ENCODE measurements around the gene MAGI1.

The MAGI1 gene

DNA sequence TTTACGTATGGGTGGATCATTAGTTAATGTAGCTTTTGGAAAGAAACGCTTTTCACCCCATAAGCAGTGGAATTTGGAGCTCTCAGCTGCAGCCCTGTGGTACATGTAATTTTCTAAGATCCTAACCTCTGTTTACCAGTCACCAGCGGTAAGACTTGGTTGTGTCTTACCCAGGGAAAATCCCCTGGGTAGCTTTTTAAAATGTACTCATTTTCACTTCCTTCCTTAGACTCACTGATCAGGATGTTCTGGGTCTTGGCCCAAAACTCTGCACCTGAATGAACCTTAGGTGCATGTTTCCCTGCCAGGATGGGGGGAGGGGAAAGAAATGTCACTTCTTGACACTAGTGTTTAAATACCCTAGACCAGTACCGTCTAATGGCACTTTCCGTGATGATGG is 605.2 kb downstream of the MAGI1 start:
- TF ChIP-seq ISL1 (CRISPR knock-in tag; IDR thresholded peaks at IDR 0.05) = no peak
- no peak for TF ChIP-seq SNAI2 (CRISPR knock-in tag; IDR thresholded peaks at IDR 0.05)
- ATAC-seq = no peak

DNA sequence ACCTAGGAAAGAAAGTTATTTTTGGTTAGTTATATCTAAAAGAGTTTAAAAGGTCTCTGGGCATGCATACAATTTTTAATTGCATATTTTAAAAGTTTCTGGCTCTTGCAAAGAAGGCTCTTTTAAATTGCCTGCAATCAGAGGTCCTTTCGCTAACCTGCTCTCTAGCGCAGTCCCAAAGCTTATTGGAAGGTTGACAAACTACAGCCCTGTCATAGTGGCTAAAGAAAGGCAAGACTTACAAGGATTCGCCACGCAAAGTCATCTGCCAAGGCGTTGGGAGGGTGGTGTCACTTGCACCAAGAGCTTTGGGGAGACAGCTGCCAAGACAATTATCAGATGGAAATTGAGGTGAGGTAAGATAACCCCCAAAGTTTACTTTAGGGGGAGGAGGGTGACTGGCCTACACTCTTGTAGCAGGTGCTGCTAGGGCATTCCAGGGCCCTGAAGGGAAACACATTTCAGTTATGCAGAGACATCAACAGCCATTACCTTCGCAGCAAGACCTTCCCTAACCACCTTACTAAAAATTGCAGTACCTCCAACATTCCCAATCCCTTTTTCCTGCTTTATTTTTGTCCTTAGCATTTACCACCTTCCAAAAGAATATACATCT is 606.2 kb downstream of the MAGI1 start:
- no peak for ATAC-seq
- TF ChIP-seq, protein P1, sequence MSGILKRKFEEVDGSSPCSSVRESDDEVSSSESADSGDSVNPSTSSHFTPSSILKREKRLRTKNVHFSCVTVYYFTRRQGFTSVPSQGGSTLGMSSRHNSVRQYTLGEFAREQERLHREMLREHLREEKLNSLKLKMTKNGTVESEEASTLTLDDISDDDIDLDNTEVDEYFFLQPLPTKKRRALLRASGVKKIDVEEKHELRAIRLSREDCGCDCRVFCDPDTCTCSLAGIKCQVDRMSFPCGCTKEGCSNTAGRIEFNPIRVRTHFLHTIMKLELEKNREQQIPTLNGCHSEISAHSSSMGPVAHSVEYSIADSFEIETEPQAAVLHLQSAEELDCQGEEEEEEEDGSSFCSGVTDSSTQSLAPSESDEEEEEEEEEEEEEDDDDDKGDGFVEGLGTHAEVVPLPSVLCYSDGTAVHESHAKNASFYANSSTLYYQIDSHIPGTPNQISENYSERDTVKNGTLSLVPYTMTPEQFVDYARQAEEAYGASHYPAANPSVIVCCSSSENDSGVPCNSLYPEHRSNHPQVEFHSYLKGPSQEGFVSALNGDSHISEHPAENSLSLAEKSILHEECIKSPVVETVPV (CRISPR knock-in tag; IDR thresholded peaks at IDR 0.05) = no peak
- no peak for TF ChIP-seq ZC3H10 (CRISPR knock-in tag; IDR thresholded peaks at IDR 0.05)
- TF ChIP-seq TOX (CRISPR knock-in tag; IDR thresholded peaks at IDR 0.05; ENCODE audit: borderline replicate concordance) = no peak
- no peak for TF ChIP-seq BACH2 (CRISPR knock-in tag; IDR thresholded peaks at IDR 0.05; ENCODE audit: borderline replicate concordance)
- no peak for TF ChIP-seq GLIS3 (CRISPR knock-in tag; IDR thresholded peaks at IDR 0.05)
- TF ChIP-seq, protein P2, sequence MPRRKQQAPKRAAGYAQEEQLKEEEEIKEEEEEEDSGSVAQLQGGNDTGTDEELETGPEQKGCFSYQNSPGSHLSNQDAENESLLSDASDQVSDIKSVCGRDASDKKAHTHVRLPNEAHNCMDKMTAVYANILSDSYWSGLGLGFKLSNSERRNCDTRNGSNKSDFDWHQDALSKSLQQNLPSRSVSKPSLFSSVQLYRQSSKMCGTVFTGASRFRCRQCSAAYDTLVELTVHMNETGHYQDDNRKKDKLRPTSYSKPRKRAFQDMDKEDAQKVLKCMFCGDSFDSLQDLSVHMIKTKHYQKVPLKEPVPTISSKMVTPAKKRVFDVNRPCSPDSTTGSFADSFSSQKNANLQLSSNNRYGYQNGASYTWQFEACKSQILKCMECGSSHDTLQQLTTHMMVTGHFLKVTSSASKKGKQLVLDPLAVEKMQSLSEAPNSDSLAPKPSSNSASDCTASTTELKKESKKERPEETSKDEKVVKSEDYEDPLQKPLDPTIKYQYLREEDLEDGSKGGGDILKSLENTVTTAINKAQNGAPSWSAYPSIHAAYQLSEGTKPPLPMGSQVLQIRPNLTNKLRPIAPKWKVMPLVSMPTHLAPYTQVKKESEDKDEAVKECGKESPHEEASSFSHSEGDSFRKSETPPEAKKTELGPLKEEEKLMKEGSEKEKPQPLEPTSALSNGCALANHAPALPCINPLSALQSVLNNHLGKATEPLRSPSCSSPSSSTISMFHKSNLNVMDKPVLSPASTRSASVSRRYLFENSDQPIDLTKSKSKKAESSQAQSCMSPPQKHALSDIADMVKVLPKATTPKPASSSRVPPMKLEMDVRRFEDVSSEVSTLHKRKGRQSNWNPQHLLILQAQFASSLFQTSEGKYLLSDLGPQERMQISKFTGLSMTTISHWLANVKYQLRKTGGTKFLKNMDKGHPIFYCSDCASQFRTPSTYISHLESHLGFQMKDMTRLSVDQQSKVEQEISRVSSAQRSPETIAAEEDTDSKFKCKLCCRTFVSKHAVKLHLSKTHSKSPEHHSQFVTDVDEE (CRISPR knock-in tag; IDR thresholded peaks at IDR 0.05) = no peak
- TF ChIP-seq ARNTL (CRISPR knock-in tag; IDR thresholded peaks at IDR 0.05; ENCODE audit: borderline replicate concordance, low read depth) = no peak
- no peak for TF ChIP-seq TCF4 (CRISPR knock-in tag; IDR thresholded peaks at IDR 0.05; ENCODE audit: borderline replicate concordance)
- no peak for TF ChIP-seq ZNF8 (CRISPR knock-in tag; IDR thresholded peaks at IDR 0.05)
- TF ChIP-seq ZNF565 (CRISPR knock-in tag; conservative IDR thresholded peaks at IDR 0.05; ENCODE audit: low read depth) = no peak
- no peak; the same call in 1 of the 2 replicates for TF ChIP-seq ISL1 (CRISPR knock-in tag; IDR thresholded peaks at IDR 0.05)
- no peak for TF ChIP-seq SNAI2 (CRISPR knock-in tag; IDR thresholded peaks at IDR 0.05)

DNA sequence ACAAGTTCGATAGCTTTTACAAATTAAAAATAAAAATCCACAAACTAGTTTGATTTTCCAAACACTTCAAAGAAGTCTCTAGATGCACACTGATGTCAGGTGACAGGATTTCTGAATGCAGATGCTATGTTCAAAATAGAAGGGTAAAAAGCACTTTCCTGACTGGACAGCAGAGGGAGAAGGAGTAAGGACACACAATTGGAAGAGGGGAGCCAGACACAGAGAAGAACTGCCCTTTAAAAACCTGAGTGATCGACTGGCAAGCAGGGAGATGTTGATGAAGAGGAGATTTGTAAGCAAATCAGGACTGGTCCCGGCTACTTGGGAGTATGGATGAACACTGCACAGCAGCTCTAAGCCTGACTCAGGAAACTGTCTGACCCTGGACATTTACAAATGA is 612.8 kb downstream of the MAGI1 start:
- TF ChIP-seq BACH2 (CRISPR knock-in tag; IDR thresholded peaks at IDR 0.05; ENCODE audit: borderline replicate concordance) = no peak
- TF ChIP-seq ZC3H10 (CRISPR knock-in tag; IDR thresholded peaks at IDR 0.05) = no peak
- no peak for TF ChIP-seq ZFP30 (CRISPR knock-in tag; IDR thresholded peaks at IDR 0.05)
- TF ChIP-seq, protein P2 (CRISPR knock-in tag; IDR thresholded peaks at IDR 0.05) = no peak
- TF ChIP-seq OSR1 (CRISPR knock-in tag; IDR thresholded peaks at IDR 0.05) = no peak
- TF ChIP-seq CSDC2 (CRISPR knock-in tag; IDR thresholded peaks at IDR 0.05) = no peak
- TF ChIP-seq ZNF70 (CRISPR knock-in tag; IDR thresholded peaks at IDR 0.05) = no peak
- no peak for TF ChIP-seq ESRRG (CRISPR knock-in tag; IDR thresholded peaks at IDR 0.05)
- TF ChIP-seq, protein P1 (CRISPR knock-in tag; IDR thresholded peaks at IDR 0.05) = no peak
- no peak for TF ChIP-seq GLIS3 (CRISPR knock-in tag; IDR thresholded peaks at IDR 0.05)
- TF ChIP-seq ISL1 (CRISPR knock-in tag; IDR thresholded peaks at IDR 0.05) = no peak
- TF ChIP-seq ZNF8 (CRISPR knock-in tag; IDR thresholded peaks at IDR 0.05) = no peak
- no peak for TF ChIP-seq PPARA (CRISPR knock-in tag; IDR thresholded peaks at IDR 0.05; ENCODE audit: borderline replicate concordance)
- no peak for TF ChIP-seq TCF4 (CRISPR knock-in tag; IDR thresholded peaks at IDR 0.05; ENCODE audit: borderline replicate concordance)
- peak; percentile 86 for ATAC-seq

DNA sequence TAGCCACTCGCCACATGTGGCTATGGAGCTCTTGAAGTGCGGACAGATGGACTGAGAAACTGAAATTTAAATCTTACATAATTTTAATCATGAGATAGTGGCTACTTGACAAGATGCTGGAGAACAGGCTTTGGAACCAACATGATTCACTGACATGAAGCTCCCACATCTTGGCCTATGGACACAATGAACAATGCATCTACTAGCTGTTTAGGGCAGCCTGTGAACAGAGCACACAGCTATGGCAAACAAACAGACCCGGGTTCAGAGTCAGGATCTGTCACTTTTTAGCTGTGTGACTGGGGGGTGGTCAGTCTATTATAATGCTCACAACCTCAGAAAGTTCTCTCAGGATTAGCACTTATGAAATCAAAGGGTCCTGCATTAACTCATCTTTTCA is 616.6 kb downstream of the MAGI1 start:
- ATAC-seq = no peak
- TF ChIP-seq ZNF70 (CRISPR knock-in tag; IDR thresholded peaks at IDR 0.05) (no peak), GLIS3 (CRISPR knock-in tag; IDR thresholded peaks at IDR 0.05) (no peak), TCF4 (CRISPR knock-in tag; IDR thresholded peaks at IDR 0.05; ENCODE audit: borderline replicate concordance) (no peak), ZFP3 (CRISPR knock-in tag; IDR thresholded peaks at IDR 0.05) (no peak)
